Natural killer cell treated with Interleukin-12 subunit alpha and Interleukin-12 subunit beta and Interleukin-15 and Interleukin-18, amount 100 ng/mL, for 72 hours (primary cell): ENCODE results near the gene GPT2. TPM values are rescaled to one million over a fixed set of nuclear protein-coding genes. Genes with fewer than 3 reads are reported as not detected.
A peak's percentile ranks its signal among the peaks of the same experiment; 100 is the strongest.

Experiments
- ATAC-seq, 2 donors: fragments of 150-1000 bp; cut with Tn5 transposase in 1 of 2; sonication (Bioruptor Pico), chemical (Tn5 transposase) in 1 of 2; 2 replicates each; pipeline ENCODE4 v1.10.0; 2021
- DNase-seq: peaks from one replicate; pipeline ENCODE4 v3.0.0; 2022; ENCODE audit warnings: low spot score
- H3K27ac Mint-ChIP-seq, 2 donors: 1 replicate in 1 of 2; 2 replicates in 1 of 2; pipeline ENCODE4 v1.8.0; 2022; ENCODE audit warnings: mixed read lengths in 2 of 2, mild to moderate bottlenecking in 1 of 2, moderate library complexity in 1 of 2
- H3K27me3 Mint-ChIP-seq, 2 donors: 1 replicate in 1 of 2; 2 replicates in 1 of 2; pipeline ENCODE4 v1.8.0; 2022; ENCODE audit warnings: mixed read lengths in 2 of 2
- H3K36me3 Mint-ChIP-seq: one replicate; pipeline ENCODE4 v1.8.0; 2022; ENCODE audit warnings: mixed read lengths
- H3K4me1 Mint-ChIP-seq, 2 donors: 1 replicate in 1 of 2; 2 replicates in 1 of 2; pipeline ENCODE4 v1.8.0; 2022; ENCODE audit warnings: low read depth in 2 of 2, mixed read lengths in 2 of 2, mild to moderate bottlenecking in 1 of 2
- H3K4me3 Mint-ChIP-seq: one replicate; pipeline ENCODE4 v1.8.0; 2022; ENCODE audit warnings: mixed read lengths
- H3K9me3 Mint-ChIP-seq: 2 replicates; pipeline ENCODE4 v1.8.0; 2022; ENCODE audit warnings: mixed read lengths
- total RNA-seq, 2 donors: library from RNA; stranded (reverse); gene quantifications; one replicate each; pipeline ENCODE4 v1.2.3, GENCODE V29; 2022

The GPT2 gene
- total RNA-seq, 2 donors from 2014 or later = 10.0 to 10.4 TPM

DNA sequence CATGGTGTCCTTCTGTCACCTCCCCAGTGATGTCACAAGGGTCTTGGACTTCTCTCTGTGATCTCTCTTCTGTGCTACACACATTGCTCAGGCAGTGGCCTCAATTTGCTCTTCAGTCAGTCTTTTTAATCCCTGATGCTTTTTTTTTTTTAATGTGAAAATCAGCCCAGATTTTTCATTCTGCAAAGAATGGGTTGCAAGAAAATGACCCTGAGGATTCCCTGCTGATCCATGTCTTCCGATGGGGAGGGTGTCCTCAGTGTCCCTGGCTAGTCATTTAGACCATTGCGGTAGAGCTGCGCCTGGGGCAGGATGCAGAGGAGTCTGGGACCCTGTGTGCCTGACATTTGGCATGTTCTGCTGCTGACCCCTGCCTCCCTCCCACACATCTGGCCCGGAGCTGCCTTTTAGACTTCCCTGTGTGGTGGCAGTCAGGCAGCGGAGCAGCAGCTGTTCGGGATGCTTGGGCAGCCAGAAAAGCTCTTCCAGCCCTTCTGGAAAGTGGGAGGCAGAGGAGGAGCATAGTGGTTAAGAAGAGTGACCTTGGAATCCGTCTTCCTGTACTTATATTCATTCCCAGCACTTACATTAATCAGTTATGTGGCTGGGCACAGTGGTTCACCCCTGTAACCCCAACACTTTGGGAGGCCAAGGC lies 12.3 kb downstream of the GPT2 start:
- DNase-seq (no peak), ATAC-seq (no peak)
- H3K9me3 Mint-ChIP-seq = no peaks in the 10 kb centered on the region
- H3K4me3 Mint-ChIP-seq = no peak overlapping the region
- no peak overlapping the region for H3K27ac Mint-ChIP-seq
- no peaks in the 10 kb centered on the region for H3K27me3 Mint-ChIP-seq
- peaks cover 3 to 5% of the 10 kb centered on the region in 2 donors for H3K4me1 Mint-ChIP-seq
- H3K36me3 Mint-ChIP-seq = no peaks in the 10 kb centered on the region

DNA sequence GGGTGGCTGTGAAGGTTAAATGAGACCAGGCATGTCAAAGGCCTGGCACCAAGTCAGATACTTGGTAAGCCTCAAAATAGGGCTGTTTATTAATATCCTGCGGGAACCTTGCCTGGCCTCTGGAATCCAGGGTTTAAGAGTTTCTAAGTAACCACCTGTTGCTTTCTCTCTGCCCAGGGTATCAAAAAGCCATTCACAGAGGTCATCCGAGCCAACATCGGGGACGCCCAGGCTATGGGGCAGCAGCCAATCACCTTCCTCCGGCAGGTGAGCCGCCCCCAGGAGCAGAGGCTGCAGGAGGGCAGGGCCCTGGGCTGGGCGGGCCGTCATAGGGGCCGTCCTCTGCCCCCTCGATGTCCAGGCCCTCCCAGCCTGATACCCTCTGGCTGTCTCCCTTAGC lies 13.3 kb downstream of the GPT2 start:
- H3K36me3 Mint-ChIP-seq = no peaks in the 10 kb centered on the region
- H3K4me1 Mint-ChIP-seq = no peaks in the 10 kb centered on the region
- no peaks in the 10 kb centered on the region for H3K27me3 Mint-ChIP-seq
- no peaks in the 10 kb centered on the region for H3K9me3 Mint-ChIP-seq
- no peak overlapping the region for H3K4me3 Mint-ChIP-seq
- ATAC-seq = no peak
- no peak for DNase-seq
- H3K27ac Mint-ChIP-seq = no peak overlapping the region

- Mint-ChIP-seq H3K27ac (no peak overlapping the region), H3K4me3 (no peak overlapping the region), H3K4me1 (no peaks in the 10 kb centered on the region), H3K36me3 (no peaks in the 10 kb centered on the region), H3K9me3 (no peaks in the 10 kb centered on the region), H3K27me3 (no peaks in the 10 kb centered on the region)
- peak in 1 of 2 donors; percentile 4 for ATAC-seq
- DNase-seq = no peak
Observed at GRCh38 chr16:46898006-46898405, 13.8 kb downstream of the GPT2 start.

- no peaks in the 10 kb centered on the region for H3K27me3 Mint-ChIP-seq
- no peaks in the 10 kb centered on the region for H3K36me3 Mint-ChIP-seq
- DNase-seq (no peak), ATAC-seq (no peak)
- no peak overlapping the region for H3K27ac Mint-ChIP-seq
- no peaks in the 10 kb centered on the region for H3K9me3 Mint-ChIP-seq
- no peak overlapping the region for H3K4me3 Mint-ChIP-seq
- H3K4me1 Mint-ChIP-seq = no peaks in the 10 kb centered on the region
Observed at GRCh38 chr16:46899443-46900143, 15.4 kb downstream of the GPT2 start.

GRCh38 chr16:46900455-46901235 lies 16.5 kb downstream of the GPT2 start:
- no peaks in the 10 kb centered on the region for H3K27me3 Mint-ChIP-seq
- H3K36me3 Mint-ChIP-seq = no peaks in the 10 kb centered on the region
- no peak overlapping the region for H3K27ac Mint-ChIP-seq

DNA sequence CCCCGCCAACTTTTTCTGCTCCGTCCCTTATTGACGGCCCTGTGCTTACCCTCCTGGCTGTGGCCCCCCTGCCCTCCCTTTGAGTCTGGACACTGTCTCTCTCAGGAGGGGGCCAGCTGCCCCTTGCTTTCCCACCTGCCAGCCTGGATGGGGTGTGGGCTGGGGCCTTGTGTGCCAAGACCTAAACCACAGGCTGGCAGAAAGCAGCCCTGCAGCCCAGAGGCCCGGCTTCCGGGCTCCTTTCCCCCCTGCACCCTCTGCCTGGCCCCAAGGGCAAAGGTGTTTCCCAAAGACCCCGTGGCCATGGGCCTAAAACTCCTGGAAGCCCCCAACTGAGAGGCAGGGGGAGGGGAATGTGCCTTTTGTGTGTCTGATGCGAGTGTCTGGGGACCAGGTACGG lies 17.5 kb downstream of the GPT2 start:
- Mint-ChIP-seq H3K27ac (no peak overlapping the region), H3K4me3 (no peak overlapping the region), H3K9me3 (no peaks in the 10 kb centered on the region), H3K27me3 (no peaks in the 10 kb centered on the region), H3K4me1 (no peaks in the 10 kb centered on the region), H3K36me3 (no peaks in the 10 kb centered on the region)
- no peak for ATAC-seq
- no peak for DNase-seq

More at GRCh38 chr16:46900455-46901235, 16.5 kb downstream of the GPT2 start:
- H3K9me3 Mint-ChIP-seq = no peaks in the 10 kb centered on the region
- DNase-seq (no peak), ATAC-seq (no peak)
- no peak overlapping the region for H3K4me3 Mint-ChIP-seq
- no peaks in the 10 kb centered on the region for H3K4me1 Mint-ChIP-seq

DNA sequence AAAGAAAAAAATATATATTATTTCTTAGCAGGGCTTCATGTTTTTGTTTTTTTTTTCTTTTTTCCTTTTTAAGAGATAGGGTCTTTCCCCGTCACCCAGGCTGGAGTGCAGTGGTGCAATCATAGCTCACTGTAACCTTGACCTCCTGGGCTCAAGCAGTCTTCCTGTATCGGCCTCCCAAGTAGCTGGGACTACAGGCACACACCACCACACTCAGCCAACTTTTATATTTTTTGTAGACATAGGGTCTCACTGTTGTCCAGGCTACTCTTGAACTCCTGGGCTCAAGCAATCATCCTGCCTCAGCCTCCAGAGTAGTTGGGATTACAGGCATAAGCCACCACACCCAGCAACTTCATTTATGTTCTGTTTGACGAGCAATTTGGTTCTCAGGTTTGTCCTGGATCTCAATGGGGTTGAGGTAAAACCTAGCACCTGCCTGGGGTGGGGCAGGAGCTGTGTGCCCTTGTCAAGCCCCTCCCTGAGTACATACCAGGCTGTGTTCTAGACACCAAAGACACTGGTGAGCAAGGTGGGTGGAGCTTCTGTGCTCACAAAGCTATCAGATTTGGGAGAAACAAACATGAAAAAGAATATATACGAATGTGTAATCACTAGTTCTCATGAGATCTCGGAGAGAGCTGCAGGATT lies 19.2 kb downstream of the GPT2 start:
- H3K36me3 Mint-ChIP-seq = no peaks in the 10 kb centered on the region
- H3K9me3 Mint-ChIP-seq = no peaks in the 10 kb centered on the region
- ATAC-seq (no peak), DNase-seq (no peak)
- no peaks in the 10 kb centered on the region for H3K4me1 Mint-ChIP-seq
- no peak overlapping the region for H3K4me3 Mint-ChIP-seq
- H3K27me3 Mint-ChIP-seq = no peaks in the 10 kb centered on the region
- no peak overlapping the region for H3K27ac Mint-ChIP-seq

DNA sequence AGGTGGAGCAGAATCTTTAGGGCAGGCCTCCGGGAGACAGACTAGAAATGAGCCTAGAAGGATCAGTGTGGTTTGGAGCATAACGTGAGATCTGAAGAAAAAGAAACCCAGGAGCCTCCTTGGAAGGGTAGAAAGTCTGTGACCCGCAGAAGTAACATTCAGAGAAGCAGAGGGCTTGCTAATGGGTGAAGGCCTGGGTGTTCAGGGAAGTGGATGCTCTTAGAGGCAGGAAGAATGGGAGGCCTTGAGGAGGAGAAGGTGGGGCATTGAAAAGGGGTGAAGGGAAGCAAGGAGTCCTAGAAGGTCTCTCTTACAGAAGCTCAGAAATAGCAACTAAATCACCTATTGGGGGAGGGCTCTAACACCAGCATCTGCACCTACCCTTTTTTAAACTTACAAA lies 20.3 kb downstream of the GPT2 start:
- Mint-ChIP-seq H3K4me1 (peaks cover 0 to 4% of the 10 kb centered on the region in 2 donors), H3K27me3 (no peaks in the 10 kb centered on the region), H3K4me3 (no peak overlapping the region), H3K9me3 (no peaks in the 10 kb centered on the region), H3K36me3 (no peaks in the 10 kb centered on the region), H3K27ac (no peak overlapping the region)
- no peak for DNase-seq
- ATAC-seq = no peak

DNA sequence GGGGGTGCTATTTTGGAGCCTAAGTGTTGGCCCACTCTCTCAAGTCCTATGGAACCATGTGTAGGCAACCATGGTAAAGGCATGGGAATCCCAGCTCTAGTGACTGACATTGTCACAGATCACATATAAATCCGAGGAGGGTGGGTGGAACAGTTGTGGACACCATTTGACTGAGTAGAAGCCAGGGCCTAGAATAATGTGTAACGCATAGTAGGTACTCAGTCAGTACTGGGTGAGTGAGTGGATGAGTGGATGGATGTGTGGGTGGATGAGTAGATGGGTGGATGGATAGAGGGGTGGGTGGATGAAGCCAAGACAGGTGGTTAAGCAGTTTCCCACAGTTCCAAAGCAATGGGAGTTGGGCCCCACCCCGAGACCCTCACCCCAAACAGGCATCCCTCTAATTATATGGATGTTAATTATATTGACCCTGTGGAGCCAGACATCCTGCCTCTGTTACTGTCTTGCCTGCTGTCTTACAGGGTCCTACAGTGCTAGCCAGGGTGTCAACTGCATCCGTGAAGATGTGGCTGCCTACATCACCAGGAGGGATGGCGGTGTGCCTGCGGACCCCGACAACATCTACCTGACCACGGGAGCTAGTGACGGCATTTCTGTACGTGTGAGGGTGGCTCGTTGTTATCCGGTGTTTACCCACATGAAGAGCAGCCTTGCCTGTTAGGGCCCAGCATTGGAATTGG lies 22.3 kb downstream of the GPT2 start:
- Mint-ChIP-seq H3K36me3 (no peaks in the 10 kb centered on the region), H3K4me1 (peaks cover 0 to 4% of the 10 kb centered on the region in 2 donors), H3K4me3 (no peak overlapping the region), H3K27me3 (no peaks in the 10 kb centered on the region), H3K27ac (no peak overlapping the region), H3K9me3 (no peaks in the 10 kb centered on the region)
- no peak for ATAC-seq
- DNase-seq = no peak

DNA sequence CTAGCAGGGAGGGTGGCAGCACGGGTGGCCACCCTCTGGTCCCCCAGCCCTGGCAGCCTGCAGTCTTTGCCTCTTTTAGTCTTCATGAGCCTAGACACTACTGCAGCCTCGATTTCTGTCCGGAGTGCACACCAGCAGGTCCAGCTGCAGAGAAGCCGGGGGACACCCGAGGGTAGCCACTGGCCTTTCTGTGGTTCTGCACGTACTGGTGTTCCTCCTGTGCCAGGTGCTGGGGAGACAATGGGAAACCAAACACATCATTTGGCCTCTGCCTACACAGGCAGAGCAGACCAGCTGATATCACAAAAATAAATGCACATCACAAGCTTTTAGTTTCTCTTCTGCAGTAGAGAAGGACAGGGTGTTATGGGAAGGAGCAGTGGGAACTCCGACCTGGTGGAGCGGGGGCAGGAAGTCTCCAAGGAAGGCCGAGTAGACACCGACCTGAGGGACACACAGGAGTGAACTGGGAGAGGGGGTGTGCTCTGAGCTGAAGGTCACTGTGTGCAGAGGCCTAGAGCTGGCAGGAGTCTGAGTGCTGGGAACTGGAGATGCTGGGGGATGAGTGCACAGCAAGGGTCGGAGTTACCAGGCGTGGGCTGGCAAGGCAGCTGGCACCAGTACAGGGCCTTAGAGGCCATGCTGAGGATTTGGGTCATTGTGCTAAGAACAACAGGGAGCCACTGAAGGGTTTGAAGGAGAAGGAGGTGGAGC lies 23.1 kb downstream of the GPT2 start:
- no peak overlapping the region for H3K27ac Mint-ChIP-seq
- no peaks in the 10 kb centered on the region for H3K36me3 Mint-ChIP-seq
- no peaks in the 10 kb centered on the region for H3K27me3 Mint-ChIP-seq
- no peaks in the 10 kb centered on the region for H3K9me3 Mint-ChIP-seq
- no peak for ATAC-seq
- DNase-seq = no peak
- no peak overlapping the region for H3K4me3 Mint-ChIP-seq
- peaks cover 0 to 4% of the 10 kb centered on the region in 2 donors for H3K4me1 Mint-ChIP-seq

DNA sequence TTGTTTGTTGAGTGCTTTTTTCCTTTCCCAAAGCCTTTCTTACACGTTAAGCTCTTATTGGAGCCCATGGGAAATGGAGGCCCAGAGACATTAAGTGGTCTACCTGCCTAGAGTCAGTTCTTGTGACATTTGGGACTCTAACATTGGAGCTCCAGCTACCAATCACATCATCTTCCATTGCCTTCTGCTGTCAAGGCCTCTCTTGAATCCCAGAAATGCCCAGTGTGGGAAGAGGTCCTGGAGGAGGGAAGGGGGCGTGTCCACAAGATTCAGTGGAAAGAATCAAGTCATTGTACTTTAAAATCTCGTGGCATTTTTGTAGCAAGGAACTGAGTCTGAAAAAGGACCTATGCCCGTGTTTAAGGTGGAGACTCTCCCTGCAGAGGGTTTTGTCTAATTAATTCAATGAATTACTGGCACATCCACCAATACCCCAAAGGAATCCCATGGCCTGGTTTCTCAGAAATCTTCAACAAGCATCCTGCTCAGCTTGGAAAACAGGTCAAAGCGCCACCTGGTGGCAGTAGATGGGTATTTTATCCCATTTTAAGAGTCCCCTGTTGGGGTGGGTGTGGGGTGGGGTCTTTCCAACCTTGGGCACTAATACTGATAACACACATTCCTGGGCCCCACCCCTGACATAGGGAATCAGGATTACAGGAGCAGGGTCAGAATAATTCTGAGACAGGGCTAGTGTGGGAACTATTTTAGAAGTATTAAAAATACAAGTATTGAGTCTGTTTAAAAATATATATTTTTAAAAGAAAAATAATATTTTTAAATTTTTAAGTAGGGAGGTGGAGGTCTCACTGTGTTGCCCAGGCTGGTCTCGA lies 24.6 kb downstream of the GPT2 start:
- H3K9me3 Mint-ChIP-seq = no peaks in the 10 kb centered on the region
- H3K36me3 Mint-ChIP-seq = no peaks in the 10 kb centered on the region
- no peaks in the 10 kb centered on the region for H3K27me3 Mint-ChIP-seq
- peak in 1 of 2 donors; percentile 64 for ATAC-seq
- DNase-seq = no peak
- peaks cover 0 to 4% of the 10 kb centered on the region in 2 donors for H3K4me1 Mint-ChIP-seq
- no peak overlapping the region for H3K4me3 Mint-ChIP-seq
- no peak overlapping the region for H3K27ac Mint-ChIP-seq

- no peaks in the 10 kb centered on the region for H3K9me3 Mint-ChIP-seq
- no peak for ATAC-seq
- no peak overlapping the region for H3K4me3 Mint-ChIP-seq
- H3K4me1 Mint-ChIP-seq = peaks cover 0 to 4% of the 10 kb centered on the region in 2 donors
- H3K27me3 Mint-ChIP-seq = no peaks in the 10 kb centered on the region
- no peak for DNase-seq
- H3K27ac Mint-ChIP-seq = no peak overlapping the region
- H3K36me3 Mint-ChIP-seq = no peaks in the 10 kb centered on the region
Observed at GRCh38 chr16:46911038-46911437, 26.9 kb downstream of the GPT2 start.
